ENCODE data around the gene PCDHGC5.

Gene PCDHGC5

GRCh38 chr5:141529873-141530272, 41.0 kb downstream of the PCDHGC5 start:
- DNase-seq (ENCODE audit: low read depth): no peak

- DNase-seq (ENCODE audit: low read depth): no peak
These were observed 43.8 kb downstream of the PCDHGC5 start for GRCh38 chr5:141532726-141533125.

- DNase-seq (ENCODE audit: low read depth): no peak
These were observed 45.0 kb downstream of the PCDHGC5 start for GRCh38 chr5:141533897-141534296.

GRCh38 chr5:141534492-141535213, 45.8 kb downstream of the PCDHGC5 start:
- DNase-seq (ENCODE audit: low read depth): no peak
